ENCODE measurements around the gene IFT122. TPM values are rescaled to one million over a fixed set of nuclear protein-coding genes. Genes with fewer than 3 reads are reported as not detected.

Gene IFT122
- total RNA-seq, 1 donor from 2014 or later: 42.3 TPM

GRCh38 chr3:129557548-129557894 is 117.5 kb downstream of the IFT122 start:
- Histone ChIP-seq H3K27me3 (ENCODE audit: control insufficient read depth in 3 of 3, insufficient read depth in 3 of 3, low read length in 3 of 3) (no peaks in the 10 kb centered on the region), H3K9ac (ENCODE audit: low read depth in 1 of 3, low read length in 3 of 3) (peak overlapping the region in 1 of 3 donors; percentile 62), H3K9me3 (ENCODE audit: control insufficient read depth in 3 of 3, low read length in 3 of 3) (no peaks in the 10 kb centered on the region), H3K4me1 (ENCODE audit: control insufficient read depth in 3 of 3, insufficient read depth in 3 of 3, low read length in 3 of 3) (peaks cover 65 to 77% (median 77%) of the 10 kb centered on the region in 3 donors), H3K27ac (ENCODE audit: low read depth, low read length) (peak overlapping the region; percentile 48), H3K4me3 (ENCODE audit: low read length in 3 of 3) (peak overlapping the region in 1 of 3 donors; percentile 22), H3K36me3 (ENCODE audit: control insufficient read depth in 3 of 3, insufficient read depth in 3 of 3, low read length in 3 of 3) (peaks cover 7 to 23% (median 19%) of the 10 kb centered on the region in 3 donors)

- H3K36me3 ChIP-seq (ENCODE audit: control insufficient read depth in 3 of 3, insufficient read depth in 3 of 3, low read length in 3 of 3): peaks cover 7 to 27% (median 25%) of the 10 kb centered on the region in 3 donors
- peaks cover 58 to 75% (median 72%) of the 10 kb centered on the region in 3 donors for H3K4me1 ChIP-seq (ENCODE audit: control insufficient read depth in 3 of 3, insufficient read depth in 3 of 3, low read length in 3 of 3)
- peak overlapping the region; percentile 48 for H3K27ac ChIP-seq (ENCODE audit: low read depth, low read length)
- H3K27me3 ChIP-seq (ENCODE audit: control insufficient read depth in 3 of 3, insufficient read depth in 3 of 3, low read length in 3 of 3): no peaks in the 10 kb centered on the region
- peak overlapping the region in 2 of 3 donors; percentile 5 to 40 for H3K9ac ChIP-seq (ENCODE audit: low read depth in 1 of 3, low read length in 3 of 3)
- no peaks in the 10 kb centered on the region for H3K9me3 ChIP-seq (ENCODE audit: control insufficient read depth in 3 of 3, low read length in 3 of 3)
- no peak overlapping the region for H3K4me3 ChIP-seq (ENCODE audit: low read length in 3 of 3)
Observed at GRCh38 chr3:129558081-129558771, 118.2 kb downstream of the IFT122 start.

- Histone ChIP-seq H3K4me1 (ENCODE audit: control insufficient read depth in 3 of 3, insufficient read depth in 3 of 3, low read length in 3 of 3) (peaks cover 63 to 79% (median 74%) of the 10 kb centered on the region in 3 donors), H3K4me3 (ENCODE audit: low read length in 3 of 3) (no peak overlapping the region), H3K27ac (ENCODE audit: low read depth, low read length) (no peak overlapping the region), H3K27me3 (ENCODE audit: control insufficient read depth in 3 of 3, insufficient read depth in 3 of 3, low read length in 3 of 3) (no peaks in the 10 kb centered on the region), H3K9ac (ENCODE audit: low read depth in 1 of 3, low read length in 3 of 3) (peak overlapping the region in 1 of 3 donors; percentile 40), H3K36me3 (ENCODE audit: control insufficient read depth in 3 of 3, insufficient read depth in 3 of 3, low read length in 3 of 3) (peaks cover 7 to 27% (median 25%) of the 10 kb centered on the region in 3 donors), H3K9me3 (ENCODE audit: control insufficient read depth in 3 of 3, low read length in 3 of 3) (no peaks in the 10 kb centered on the region)
Observed at GRCh38 chr3:129558772-129559564, 118.9 kb downstream of the IFT122 start.

DNA sequence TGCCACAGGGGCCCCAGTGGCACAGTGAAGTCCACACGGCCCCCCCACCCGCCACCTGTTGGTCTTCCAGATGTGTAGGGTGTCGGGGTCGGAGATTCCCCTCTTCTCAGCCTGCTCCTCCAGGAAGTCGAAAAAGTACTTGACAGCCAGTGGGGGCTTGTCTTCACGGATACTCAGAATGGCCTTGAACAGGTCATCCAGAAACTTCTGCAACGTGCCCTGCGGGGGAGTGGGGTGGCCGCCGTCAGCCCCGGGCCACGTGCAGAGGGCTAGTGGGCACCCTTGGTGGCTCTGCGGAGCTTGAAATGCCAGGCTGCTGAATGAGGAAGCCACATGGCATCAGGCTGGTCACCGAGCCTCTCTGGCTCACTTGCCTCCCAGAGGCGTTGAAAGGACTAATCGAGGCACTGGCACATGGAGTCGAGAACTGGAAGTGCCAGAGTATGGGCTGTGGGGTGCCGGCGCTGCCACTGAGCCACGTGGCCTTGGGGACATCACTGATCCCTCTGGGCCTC is 119.6 kb downstream of the IFT122 start:
- Histone ChIP-seq H3K4me3 (ENCODE audit: low read length in 3 of 3) (no peak overlapping the region), H3K9me3 (ENCODE audit: control insufficient read depth in 3 of 3, low read length in 3 of 3) (no peaks in the 10 kb centered on the region), H3K9ac (ENCODE audit: low read depth in 1 of 3, low read length in 3 of 3) (peak overlapping the region in 1 of 3 donors; percentile 8), H3K27me3 (ENCODE audit: control insufficient read depth in 3 of 3, insufficient read depth in 3 of 3, low read length in 3 of 3) (no peaks in the 10 kb centered on the region), H3K27ac (ENCODE audit: low read depth, low read length) (peak overlapping the region; percentile 75), H3K4me1 (ENCODE audit: control insufficient read depth in 3 of 3, insufficient read depth in 3 of 3, low read length in 3 of 3) (peaks cover 68 to 80% (median 74%) of the 10 kb centered on the region in 3 donors), H3K36me3 (ENCODE audit: control insufficient read depth in 3 of 3, insufficient read depth in 3 of 3, low read length in 3 of 3) (peaks cover 7 to 30% (median 25%) of the 10 kb centered on the region in 3 donors)

- Histone ChIP-seq H3K9ac (ENCODE audit: low read depth in 1 of 3, low read length in 3 of 3) (peak overlapping the region in 1 of 3 donors; percentile 45), H3K27ac (ENCODE audit: low read depth, low read length) (peak overlapping the region; percentile 75), H3K27me3 (ENCODE audit: control insufficient read depth in 3 of 3, insufficient read depth in 3 of 3, low read length in 3 of 3) (no peaks in the 10 kb centered on the region), H3K9me3 (ENCODE audit: control insufficient read depth in 3 of 3, low read length in 3 of 3) (no peaks in the 10 kb centered on the region), H3K4me1 (ENCODE audit: control insufficient read depth in 3 of 3, insufficient read depth in 3 of 3, low read length in 3 of 3) (peaks cover 71 to 80% (median 75%) of the 10 kb centered on the region in 3 donors), H3K36me3 (ENCODE audit: control insufficient read depth in 3 of 3, insufficient read depth in 3 of 3, low read length in 3 of 3) (peaks cover 7 to 37% (median 29%) of the 10 kb centered on the region in 3 donors), H3K4me3 (ENCODE audit: low read length in 3 of 3) (no peak overlapping the region)
Observed at GRCh38 chr3:129560269-129560787, 120.3 kb downstream of the IFT122 start.

- peak overlapping the region in 2 of 3 donors; percentile 14 to 54 for H3K9ac ChIP-seq (ENCODE audit: low read depth in 1 of 3, low read length in 3 of 3)
- no peak overlapping the region for H3K4me3 ChIP-seq (ENCODE audit: low read length in 3 of 3)
- peaks cover 67 to 77% (median 71%) of the 10 kb centered on the region in 3 donors for H3K4me1 ChIP-seq (ENCODE audit: control insufficient read depth in 3 of 3, insufficient read depth in 3 of 3, low read length in 3 of 3)
- no peaks in the 10 kb centered on the region for H3K27me3 ChIP-seq (ENCODE audit: control insufficient read depth in 3 of 3, insufficient read depth in 3 of 3, low read length in 3 of 3)
- peaks cover 12 to 40% (median 36%) of the 10 kb centered on the region in 3 donors for H3K36me3 ChIP-seq (ENCODE audit: control insufficient read depth in 3 of 3, insufficient read depth in 3 of 3, low read length in 3 of 3)
- no peaks in the 10 kb centered on the region for H3K9me3 ChIP-seq (ENCODE audit: control insufficient read depth in 3 of 3, low read length in 3 of 3)
- H3K27ac ChIP-seq (ENCODE audit: low read depth, low read length): peak overlapping the region; percentile 75
Observed at GRCh38 chr3:129560911-129561594, 121.0 kb downstream of the IFT122 start.

GRCh38 chr3:129561619-129562248 is 121.7 kb downstream of the IFT122 start:
- Histone ChIP-seq H3K27ac (ENCODE audit: low read depth, low read length) (peak overlapping the region; percentile 75), H3K36me3 (ENCODE audit: control insufficient read depth in 3 of 3, insufficient read depth in 3 of 3, low read length in 3 of 3) (peaks cover 9 to 47% (median 37%) of the 10 kb centered on the region in 3 donors), H3K9ac (ENCODE audit: low read depth in 1 of 3, low read length in 3 of 3) (peak overlapping the region in 1 of 3 donors; percentile 54), H3K27me3 (ENCODE audit: control insufficient read depth in 3 of 3, insufficient read depth in 3 of 3, low read length in 3 of 3) (no peaks in the 10 kb centered on the region), H3K4me3 (ENCODE audit: low read length in 3 of 3) (no peak overlapping the region), H3K9me3 (ENCODE audit: control insufficient read depth in 3 of 3, low read length in 3 of 3) (no peaks in the 10 kb centered on the region), H3K4me1 (ENCODE audit: control insufficient read depth in 3 of 3, insufficient read depth in 3 of 3, low read length in 3 of 3) (peaks cover 63 to 78% (median 69%) of the 10 kb centered on the region in 3 donors)

DNA sequence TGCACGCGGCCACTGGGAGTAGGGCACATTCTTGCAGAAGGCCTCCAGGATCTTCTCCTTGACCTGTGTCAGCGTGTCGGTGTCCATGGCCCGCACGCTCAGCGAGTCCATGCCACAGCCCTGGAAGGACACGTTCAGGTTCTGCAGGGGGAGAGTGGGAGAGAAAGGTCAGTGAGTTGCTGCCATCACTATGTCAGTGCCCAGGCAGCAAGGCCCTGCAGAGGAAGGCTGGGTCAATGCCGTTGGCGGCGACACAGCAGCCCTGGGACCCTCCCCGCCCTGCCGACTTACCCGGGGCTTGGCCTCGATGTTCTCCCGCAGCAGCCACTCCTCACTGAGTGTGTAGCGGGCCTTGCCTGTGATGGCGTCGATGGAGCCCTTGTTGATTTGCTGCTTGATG is 122.8 kb downstream of the IFT122 start:
- H3K9ac ChIP-seq (ENCODE audit: low read depth in 1 of 3, low read length in 3 of 3): no peak overlapping the region
- H3K9me3 ChIP-seq (ENCODE audit: control insufficient read depth in 3 of 3, low read length in 3 of 3): no peaks in the 10 kb centered on the region
- no peaks in the 10 kb centered on the region for H3K27me3 ChIP-seq (ENCODE audit: control insufficient read depth in 3 of 3, insufficient read depth in 3 of 3, low read length in 3 of 3)
- H3K36me3 ChIP-seq (ENCODE audit: control insufficient read depth in 3 of 3, insufficient read depth in 3 of 3, low read length in 3 of 3): peaks cover 14 to 55% (median 39%) of the 10 kb centered on the region in 3 donors
- H3K4me1 ChIP-seq (ENCODE audit: control insufficient read depth in 3 of 3, insufficient read depth in 3 of 3, low read length in 3 of 3): peaks cover 58 to 78% (median 69%) of the 10 kb centered on the region in 3 donors
- H3K4me3 ChIP-seq (ENCODE audit: low read length in 3 of 3): no peak overlapping the region
- H3K27ac ChIP-seq (ENCODE audit: low read depth, low read length): no peak overlapping the region

DNA sequence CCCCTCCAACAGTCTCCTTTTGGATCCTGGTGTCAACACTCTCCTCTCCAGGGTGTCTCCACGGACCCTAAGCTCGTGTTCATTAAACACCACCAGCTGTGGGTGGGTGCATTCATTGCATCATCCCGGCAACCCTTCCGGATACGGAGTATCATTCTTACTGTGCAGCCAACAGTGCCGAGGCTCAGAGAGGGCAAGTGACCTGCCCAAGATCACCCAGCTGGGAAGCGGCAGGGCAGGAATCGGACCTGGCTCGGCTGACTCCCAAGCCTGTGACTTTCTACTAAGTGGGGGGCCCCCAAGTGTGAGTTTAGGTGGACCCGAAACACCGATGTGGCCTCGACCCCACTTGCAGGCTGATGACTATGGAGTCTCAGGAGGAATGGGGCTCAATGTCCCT is 123.3 kb downstream of the IFT122 start:
- Histone ChIP-seq H3K4me3 (ENCODE audit: low read length in 3 of 3) (no peak overlapping the region), H3K9ac (ENCODE audit: low read depth in 1 of 3, low read length in 3 of 3) (no peak overlapping the region), H3K36me3 (ENCODE audit: control insufficient read depth in 3 of 3, insufficient read depth in 3 of 3, low read length in 3 of 3) (peaks cover 11 to 51% (median 39%) of the 10 kb centered on the region in 3 donors), H3K4me1 (ENCODE audit: control insufficient read depth in 3 of 3, insufficient read depth in 3 of 3, low read length in 3 of 3) (peaks cover 53 to 72% (median 64%) of the 10 kb centered on the region in 3 donors), H3K9me3 (ENCODE audit: control insufficient read depth in 3 of 3, low read length in 3 of 3) (no peaks in the 10 kb centered on the region), H3K27ac (ENCODE audit: low read depth, low read length) (no peak overlapping the region), H3K27me3 (ENCODE audit: control insufficient read depth in 3 of 3, insufficient read depth in 3 of 3, low read length in 3 of 3) (no peaks in the 10 kb centered on the region)
